D341Med (cell line): ENCODE data around the gene BMP8A.
"Not testable (repeated sequence)": the region's sequence is repeated elsewhere in the genome, so short reads cannot be mapped to it uniquely, and the experiment has no call there.

Source experiments
- DNase-seq: peaks from one replicate; pipeline ENCODE4 v3.0.0; 2012; ENCODE audit warnings: low spot score

BMP8A gene

GRCh38 chr1:39491146-39491921, at the start of gene BMP8A:
Gene BMP8A (plus strand): TSS chr1:39491636. CDS start chr1:39491992, 356 bp downstream.
- DNase-seq: peak; percentile 95

GRCh38 chr1:39441797-39442196, 49.6 kb upstream of the BMP8A start:
- DNase-seq: no peak

- no peak for DNase-seq
Observed at GRCh38 chr1:39445573-39445972, 45.9 kb upstream of the BMP8A start.

- no peak for DNase-seq
Observed at GRCh38 chr1:39446986-39447567, 44.4 kb upstream of the BMP8A start.

GRCh38 chr1:39450041-39450440, 41.4 kb upstream of the BMP8A start:
- not testable (repeated sequence) for DNase-seq

- no peak for DNase-seq
Observed at GRCh38 chr1:39450956-39451606, 40.4 kb upstream of the BMP8A start.

GRCh38 chr1:39452081-39452480, 39.4 kb upstream of the BMP8A start:
- DNase-seq: no peak

GRCh38 chr1:39452540-39452939, 38.9 kb upstream of the BMP8A start:
- DNase-seq: no peak

- no peak for DNase-seq
Observed at GRCh38 chr1:39453603-39454002, 37.8 kb upstream of the BMP8A start.

GRCh38 chr1:39458991-39459390, 32.4 kb upstream of the BMP8A start:
- peak; percentile 46 for DNase-seq

GRCh38 chr1:39462074-39462473, 29.4 kb upstream of the BMP8A start:
- no peak for DNase-seq

GRCh38 chr1:39466413-39467107, 24.9 kb upstream of the BMP8A start:
- no peak for DNase-seq

- not testable (repeated sequence) for DNase-seq
Observed at GRCh38 chr1:39467108-39467720, 24.2 kb upstream of the BMP8A start.

GRCh38 chr1:39469150-39469549, 22.3 kb upstream of the BMP8A start:
- no peak for DNase-seq

- no peak for DNase-seq
Observed at GRCh38 chr1:39470040-39470439, 21.4 kb upstream of the BMP8A start.

- no peak for DNase-seq
Observed at GRCh38 chr1:39472826-39473225, 18.6 kb upstream of the BMP8A start.

GRCh38 chr1:39473324-39473723, 18.1 kb upstream of the BMP8A start:
- no peak for DNase-seq

GRCh38 chr1:39474810-39475209, 16.6 kb upstream of the BMP8A start:
- no peak for DNase-seq

- not testable (repeated sequence) for DNase-seq
Observed at GRCh38 chr1:39475551-39475950, 15.9 kb upstream of the BMP8A start.

- DNase-seq: no peak
Observed at GRCh38 chr1:39478126-39478915, 13.1 kb upstream of the BMP8A start.

GRCh38 chr1:39481289-39481688, 10.1 kb upstream of the BMP8A start:
- no peak for DNase-seq
